ENCODE results near the gene RSU1.
A peak's percentile ranks its signal among the peaks of the same experiment; 100 is the strongest.
"Not testable (repeated sequence)": the region's sequence is repeated elsewhere in the genome, so short reads cannot be mapped to it uniquely, and the experiment has no call there.

The RSU1 gene

GRCh38 chr10:16817125-16818019 is at the start of gene RSU1:
RSU1 (minus strand) TSS chr10:16817424; CDS start chr10:16817081, 343 bp downstream.
- DNase-seq, result peak; percentile 100

- DNase-seq, result no peak
Observed at GRCh38 chr10:16866541-16867275, 49.5 kb upstream of the RSU1 start.

GRCh38 chr10:16865766-16866165 is 48.5 kb upstream of the RSU1 start:
- DNase-seq, result no peak

GRCh38 chr10:16863766-16864165 is 46.5 kb upstream of the RSU1 start:
- DNase-seq, result no peak

- no peak for DNase-seq
Observed at GRCh38 chr10:16857419-16857818, 40.2 kb upstream of the RSU1 start.

GRCh38 chr10:16856567-16856966 is 39.3 kb upstream of the RSU1 start:
- DNase-seq, result no peak

GRCh38 chr10:16856092-16856491 is 38.9 kb upstream of the RSU1 start:
- DNase-seq, result no peak

- no peak for DNase-seq
Observed at GRCh38 chr10:16854623-16855022, 37.4 kb upstream of the RSU1 start.

GRCh38 chr10:16853809-16854208 is 36.6 kb upstream of the RSU1 start:
- DNase-seq, result no peak

- DNase-seq, result peak; percentile 19
Observed at GRCh38 chr10:16853201-16853600, 36.0 kb upstream of the RSU1 start.

- no peak for DNase-seq
Observed at GRCh38 chr10:16852624-16853023, 35.4 kb upstream of the RSU1 start.

GRCh38 chr10:16848562-16849154 is 31.4 kb upstream of the RSU1 start:
- no peak for DNase-seq

GRCh38 chr10:16847644-16848043 is 30.4 kb upstream of the RSU1 start:
- no peak for DNase-seq

GRCh38 chr10:16845248-16845647 is 28.0 kb upstream of the RSU1 start:
- no peak for DNase-seq

GRCh38 chr10:16843252-16843870 is 26.1 kb upstream of the RSU1 start:
- DNase-seq, result peak; percentile 77

- no peak for DNase-seq
Observed at GRCh38 chr10:16835228-16835627, 18.0 kb upstream of the RSU1 start.

- no peak for DNase-seq
Observed at GRCh38 chr10:16832351-16833080, 15.3 kb upstream of the RSU1 start.

- DNase-seq, result no peak
Observed at GRCh38 chr10:16828701-16829175, 11.5 kb upstream of the RSU1 start.

- peak; percentile 88 for DNase-seq
Observed at GRCh38 chr10:16828114-16828568, 10.9 kb upstream of the RSU1 start.

GRCh38 chr10:16827474-16827873 is 10.2 kb upstream of the RSU1 start:
- DNase-seq, result not testable (repeated sequence)

GRCh38 chr10:16822726-16823360 is 5.6 kb upstream of the RSU1 start:
- no peak for DNase-seq

GRCh38 chr10:16822027-16822426 is 4.8 kb upstream of the RSU1 start:
- no peak for DNase-seq
